Astrocyte (in vitro differentiated cells and primary cell): Measurements from ENCODE around the gene PAGE1. TPM values are rescaled to one million over a fixed set of nuclear protein-coding genes. Genes with fewer than 3 reads are reported as not detected.

Experiments used
- DNase-seq: peaks from one replicate; pipeline ENCODE4 v3.0.0-alpha.2; 2010; ENCODE audit warnings: low read depth
- FAIRE-seq: peaks from 2 replicates; lab custom pipeline; 2011; peaks lifted over from hg19 to GRCh38; lab: Jason Lieb, UNC
- H2AFZ ChIP-seq: 2 replicates; pipeline ENCODE4 v1.6.0; 2012; ENCODE audit warnings: low read depth, low read length, inconsistent platforms
- H3K27ac ChIP-seq: 2 replicates; pipeline ENCODE4 v1.5.1; 2011; ENCODE audit warnings: low read depth, low read length, inconsistent platforms
- H3K27me3 ChIP-seq: 2 replicates; pipeline ENCODE4 v1.6.0; 2011; ENCODE audit warnings: low read length, inconsistent platforms; ENCODE audit not compliant: insufficient read depth
- H3K36me3 ChIP-seq: 2 replicates; pipeline ENCODE4 v1.5.1; 2011; ENCODE audit warnings: low read length, inconsistent platforms; ENCODE audit not compliant: insufficient read depth
- H3K4me1 ChIP-seq: 2 replicates; pipeline ENCODE4 v1.5.1; 2011; ENCODE audit warnings: low read length, inconsistent platforms; ENCODE audit not compliant: insufficient read depth
- H3K4me2 ChIP-seq: 2 replicates; pipeline ENCODE4 v1.6.0; 2012; ENCODE audit warnings: low read length, inconsistent platforms
- H3K4me3 ChIP-seq: 2 replicates; pipeline ENCODE4 v1.5.1; 2011; ENCODE audit warnings: low read depth, mild to moderate bottlenecking, low read length, inconsistent platforms; ENCODE audit not compliant: insufficient read depth
- H3K79me2 ChIP-seq: 2 replicates; pipeline ENCODE4 v1.6.0; 2012; ENCODE audit warnings: mild to moderate bottlenecking, low read length, inconsistent platforms; ENCODE audit not compliant: insufficient read depth
- H3K9ac ChIP-seq: 2 replicates; pipeline ENCODE4 v1.6.0; 2012; ENCODE audit warnings: mild to moderate bottlenecking, low read length, inconsistent platforms
- H3K9me3 ChIP-seq: 2 replicates; pipeline ENCODE4 v1.5.1; 2012; ENCODE audit warnings: low read depth, mild to moderate bottlenecking, low read length, inconsistent platforms; ENCODE audit not compliant: insufficient read depth
- H4K20me1 ChIP-seq: 2 replicates; pipeline ENCODE4 v1.6.0; 2012; ENCODE audit warnings: low read length, inconsistent platforms; ENCODE audit not compliant: insufficient read depth
- H3K27ac Mint-ChIP-seq: one replicate; pipeline ENCODE4 v1.8.0; 2021; ENCODE audit warnings: mild to moderate bottlenecking, mixed read lengths; ENCODE audit not compliant: unreplicated experiment
- H3K27me3 Mint-ChIP-seq: one replicate; pipeline ENCODE4 v1.8.0; 2021; ENCODE audit warnings: low read depth, mixed read lengths; ENCODE audit not compliant: unreplicated experiment
- H3K36me3 Mint-ChIP-seq: one replicate; pipeline ENCODE4 v1.8.0; 2021; ENCODE audit warnings: low read depth, mixed read lengths; ENCODE audit not compliant: unreplicated experiment
- H3K4me1 Mint-ChIP-seq: one replicate; pipeline ENCODE4 v1.8.0; 2021; ENCODE audit warnings: low read depth, mixed read lengths; ENCODE audit not compliant: unreplicated experiment
- H3K4me3 Mint-ChIP-seq: one replicate; pipeline ENCODE4 v1.8.0; 2021; ENCODE audit warnings: mild to moderate bottlenecking, moderate library complexity, mixed read lengths; ENCODE audit not compliant: unreplicated experiment
- H3K9me3 Mint-ChIP-seq: one replicate; pipeline ENCODE4 v1.8.0; 2021; ENCODE audit warnings: mild to moderate bottlenecking, mixed read lengths; ENCODE audit not compliant: unreplicated experiment
- EZH2 ChIP-seq: IDR thresholded peaks from 2 replicates; pipeline ENCODE4 v1.6.1; 2012; ENCODE audit warnings: mild to moderate bottlenecking, low read length, inconsistent platforms; ENCODE audit not compliant: insufficient read depth
- total RNA-seq: library from RNA; stranded (reverse); gene quantifications from 2 replicates; pipeline ENCODE4 v1.2.1, GENCODE V29; 2021
- TF ChIP-seq, protein P1 (sequence below): IDR thresholded peaks from 2 replicates; pipeline ENCODE4 v1.5.1; 2011; ENCODE audit warnings: low read depth, mild to moderate bottlenecking, inconsistent platforms, low read length, moderate library complexity; ENCODE audit not compliant: insufficient read depth

PAGE1 gene
- total RNA-seq, 1 donor from 2014 or later: not detected

DNA sequence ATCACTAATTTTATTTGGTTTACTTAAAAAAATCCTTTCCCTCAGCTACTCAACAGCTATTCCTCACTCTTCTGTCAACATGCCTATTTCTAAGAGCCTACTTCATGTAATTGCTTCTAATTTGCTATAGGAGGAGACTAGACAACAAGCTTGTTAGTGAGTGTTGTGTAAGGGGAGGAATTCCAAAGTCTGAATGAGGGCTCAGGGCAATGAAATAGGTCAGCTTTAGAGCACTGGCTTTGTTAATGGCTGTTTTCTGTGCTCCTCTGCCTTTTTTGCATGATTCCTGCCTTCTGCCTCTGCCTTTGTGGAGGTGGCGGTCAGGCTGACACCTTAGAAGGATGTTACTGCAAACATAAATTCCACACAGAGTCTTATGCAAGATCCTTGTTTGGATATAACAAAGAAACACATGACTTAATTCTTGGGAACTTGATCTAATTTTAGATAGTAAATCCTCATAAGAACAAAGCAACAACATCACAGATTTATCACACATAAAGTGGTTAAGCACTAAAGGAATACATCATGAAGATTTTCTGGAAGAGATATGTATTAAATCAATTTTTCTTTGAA lies 15.0 kb upstream of the PAGE1 start:
- no peak for FAIRE-seq
- Histone ChIP-seq H3K79me2 (no peaks in the 10 kb centered on the region), H2AFZ (no peak overlapping the region), H3K36me3 (no peaks in the 10 kb centered on the region), H3K27me3 (no peaks in the 10 kb centered on the region), H3K4me2 (no peak overlapping the region), H3K9ac (no peak overlapping the region), H3K4me3 (no peak overlapping the region), H3K27ac (no peak overlapping the region), H4K20me1 (no peaks in the 10 kb centered on the region), H3K4me1 (no peaks in the 10 kb centered on the region), H3K9me3 (no peaks in the 10 kb centered on the region)
- peaks cover 2% of the 10 kb centered on the region for H3K27me3 Mint-ChIP-seq
- no peak for DNase-seq
- H3K27ac Mint-ChIP-seq: no peak overlapping the region
- H3K36me3 Mint-ChIP-seq: no peaks in the 10 kb centered on the region
- no peak overlapping the region for H3K4me3 Mint-ChIP-seq
- no peaks in the 10 kb centered on the region for H3K9me3 Mint-ChIP-seq
- no peaks in the 10 kb centered on the region for H3K4me1 Mint-ChIP-seq
- TF ChIP-seq, protein P1, sequence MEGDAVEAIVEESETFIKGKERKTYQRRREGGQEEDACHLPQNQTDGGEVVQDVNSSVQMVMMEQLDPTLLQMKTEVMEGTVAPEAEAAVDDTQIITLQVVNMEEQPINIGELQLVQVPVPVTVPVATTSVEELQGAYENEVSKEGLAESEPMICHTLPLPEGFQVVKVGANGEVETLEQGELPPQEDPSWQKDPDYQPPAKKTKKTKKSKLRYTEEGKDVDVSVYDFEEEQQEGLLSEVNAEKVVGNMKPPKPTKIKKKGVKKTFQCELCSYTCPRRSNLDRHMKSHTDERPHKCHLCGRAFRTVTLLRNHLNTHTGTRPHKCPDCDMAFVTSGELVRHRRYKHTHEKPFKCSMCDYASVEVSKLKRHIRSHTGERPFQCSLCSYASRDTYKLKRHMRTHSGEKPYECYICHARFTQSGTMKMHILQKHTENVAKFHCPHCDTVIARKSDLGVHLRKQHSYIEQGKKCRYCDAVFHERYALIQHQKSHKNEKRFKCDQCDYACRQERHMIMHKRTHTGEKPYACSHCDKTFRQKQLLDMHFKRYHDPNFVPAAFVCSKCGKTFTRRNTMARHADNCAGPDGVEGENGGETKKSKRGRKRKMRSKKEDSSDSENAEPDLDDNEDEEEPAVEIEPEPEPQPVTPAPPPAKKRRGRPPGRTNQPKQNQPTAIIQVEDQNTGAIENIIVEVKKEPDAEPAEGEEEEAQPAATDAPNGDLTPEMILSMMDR: no peak
- no peak for TF ChIP-seq EZH2

DNA sequence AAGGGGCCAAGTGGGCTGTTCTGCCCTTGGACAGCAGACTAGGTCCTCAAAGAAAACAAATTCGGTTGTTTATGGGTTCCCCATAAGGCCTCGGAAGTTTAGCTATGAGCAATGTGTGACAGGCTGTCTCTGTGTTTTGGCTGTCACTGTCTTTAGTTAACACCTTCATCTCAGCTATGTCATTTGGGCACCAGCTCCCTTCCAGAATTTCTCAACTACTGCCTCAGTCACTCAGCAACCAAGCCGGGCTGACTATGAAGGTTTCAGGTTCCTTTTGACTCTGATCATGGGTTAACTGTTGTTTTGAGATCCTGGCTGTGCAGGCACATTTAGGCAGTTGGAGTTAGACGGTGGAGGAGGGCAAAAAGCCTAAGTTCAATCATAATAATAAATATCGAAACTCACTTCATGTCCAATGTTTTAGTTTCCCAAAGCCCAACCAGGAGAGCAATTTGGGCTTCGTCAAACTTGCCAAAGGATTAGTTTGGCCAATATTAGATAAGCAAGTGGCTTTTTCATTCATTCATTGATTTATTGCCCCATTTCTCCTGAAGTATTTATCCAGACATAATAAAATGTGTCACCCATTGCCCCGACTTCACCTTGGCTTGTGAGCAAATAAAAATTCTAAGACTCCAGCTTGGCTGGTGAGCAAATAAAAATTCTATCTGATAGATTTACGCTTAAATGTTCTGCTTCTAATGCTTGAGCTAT lies 9.1 kb upstream of the PAGE1 start:
- H3K4me3 Mint-ChIP-seq: no peak overlapping the region
- H3K27me3 Mint-ChIP-seq: no peaks in the 10 kb centered on the region
- TF ChIP-seq, protein P1: no peak
- TF ChIP-seq EZH2: no peak
- no peaks in the 10 kb centered on the region for H3K9me3 Mint-ChIP-seq
- DNase-seq (no peak), FAIRE-seq (no peak)
- no peaks in the 10 kb centered on the region for H3K36me3 Mint-ChIP-seq
- H3K4me2 ChIP-seq: no peak overlapping the region
- no peaks in the 10 kb centered on the region for H3K4me1 Mint-ChIP-seq
- H3K27me3 ChIP-seq: no peaks in the 10 kb centered on the region
- no peaks in the 10 kb centered on the region for H3K4me1 ChIP-seq
- H3K79me2 ChIP-seq: no peaks in the 10 kb centered on the region
- no peak overlapping the region for H2AFZ ChIP-seq
- no peak overlapping the region for H3K4me3 ChIP-seq
- no peaks in the 10 kb centered on the region for H3K9me3 ChIP-seq
- no peaks in the 10 kb centered on the region for H3K36me3 ChIP-seq
- no peak overlapping the region for H3K27ac ChIP-seq
- H4K20me1 ChIP-seq: no peaks in the 10 kb centered on the region
- no peak overlapping the region for H3K27ac Mint-ChIP-seq
- no peak overlapping the region for H3K9ac ChIP-seq

DNA sequence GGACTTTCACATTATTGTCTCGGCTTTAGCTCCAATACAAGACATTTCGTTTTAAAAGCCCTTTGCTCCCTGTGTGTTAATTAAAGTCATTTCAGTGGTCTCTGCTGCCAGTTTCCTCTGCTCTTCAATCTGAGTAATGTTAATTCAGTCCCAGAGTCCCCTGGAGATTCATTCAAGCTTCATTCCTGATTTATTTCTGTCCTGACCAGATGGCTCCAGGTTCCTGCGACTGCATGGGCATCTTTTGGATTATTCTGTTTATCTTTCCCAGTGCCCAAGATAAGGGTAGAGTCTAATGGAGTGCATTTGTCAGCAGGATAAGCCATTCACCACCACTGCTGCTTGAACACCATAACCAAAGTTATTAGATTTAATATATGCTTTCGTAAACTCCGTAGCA lies 6.1 kb upstream of the PAGE1 start:
- no peak for FAIRE-seq
- no peaks in the 10 kb centered on the region for H3K9me3 ChIP-seq
- no peaks in the 10 kb centered on the region for H4K20me1 ChIP-seq
- no peaks in the 10 kb centered on the region for H3K27me3 Mint-ChIP-seq
- H3K9me3 Mint-ChIP-seq: no peaks in the 10 kb centered on the region
- H3K4me1 Mint-ChIP-seq: no peaks in the 10 kb centered on the region
- H3K4me3 Mint-ChIP-seq: no peak overlapping the region
- H3K9ac ChIP-seq: no peak overlapping the region
- H3K36me3 ChIP-seq: no peaks in the 10 kb centered on the region
- no peak for TF ChIP-seq EZH2
- TF ChIP-seq, protein P1: no peak
- no peak for DNase-seq
- no peak overlapping the region for H3K4me3 ChIP-seq
- no peaks in the 10 kb centered on the region for H3K4me1 ChIP-seq
- no peak overlapping the region for H3K27ac ChIP-seq
- no peak overlapping the region for H3K4me2 ChIP-seq
- H2AFZ ChIP-seq: no peak overlapping the region
- H3K36me3 Mint-ChIP-seq: no peaks in the 10 kb centered on the region
- no peak overlapping the region for H3K27ac Mint-ChIP-seq
- no peaks in the 10 kb centered on the region for H3K27me3 ChIP-seq
- no peaks in the 10 kb centered on the region for H3K79me2 ChIP-seq
